ENCODE results near the gene KRT83.

The KRT83 gene

GRCh38 chr12:52342781-52343490 is 21.7 kb upstream of the KRT83 start:
- H3K4me3 ChIP-seq (ENCODE audit: low read length), result no peak overlapping the region
- H4K20me1 ChIP-seq (ENCODE audit: insufficient read depth, low read length), result no peaks in the 10 kb centered on the region
- H3K4me1 ChIP-seq (ENCODE audit: low read length), result no peaks in the 10 kb centered on the region
- H3K27me3 ChIP-seq (ENCODE audit: low read depth, low read length), result peaks cover 28% of the 10 kb centered on the region; the same call in 1 of the 2 replicates
- H3K4me2 ChIP-seq (ENCODE audit: low read length), result no peak overlapping the region
- H2AFZ ChIP-seq (ENCODE audit: low read depth, low read length), result no peak overlapping the region
- H3K36me3 ChIP-seq (replicated peaks; ENCODE audit: low read depth, low read length), result no peaks in the 10 kb centered on the region
- no peaks in the 10 kb centered on the region for H3K79me2 ChIP-seq (ENCODE audit: low read length)
- no peak for TF ChIP-seq EZH2phosphoT487 (IDR thresholded peaks at IDR 0.05; ENCODE audit: low read depth)
- TF ChIP-seq CTCF (IDR thresholded peaks at IDR 0.05; ENCODE audit: low read depth, low read length), result no peak
- H3K9ac ChIP-seq (ENCODE audit: low read length), result no peak overlapping the region
- no peaks in the 10 kb centered on the region for H3K9me3 ChIP-seq (ENCODE audit: insufficient read depth, low read length)
- H3K27ac ChIP-seq (ENCODE audit: low read length), result no peak overlapping the region

GRCh38 chr12:52341066-52341580 is 19.9 kb upstream of the KRT83 start:
- H3K9me3 ChIP-seq (ENCODE audit: insufficient read depth, low read length), result no peaks in the 10 kb centered on the region
- no peak overlapping the region for H2AFZ ChIP-seq (ENCODE audit: low read depth, low read length)
- no peak overlapping the region for H3K4me3 ChIP-seq (ENCODE audit: low read length)
- H3K36me3 ChIP-seq (replicated peaks; ENCODE audit: low read depth, low read length), result no peaks in the 10 kb centered on the region
- no peaks in the 10 kb centered on the region for H3K79me2 ChIP-seq (ENCODE audit: low read length)
- H3K27ac ChIP-seq (ENCODE audit: low read length), result no peak overlapping the region
- H3K4me1 ChIP-seq (ENCODE audit: low read length), result no peaks in the 10 kb centered on the region
- TF ChIP-seq EZH2phosphoT487 (IDR thresholded peaks at IDR 0.05; ENCODE audit: low read depth) (no peak), CTCF (IDR thresholded peaks at IDR 0.05; ENCODE audit: low read depth, low read length) (no peak)
- no peaks in the 10 kb centered on the region for H4K20me1 ChIP-seq (ENCODE audit: insufficient read depth, low read length)
- H3K27me3 ChIP-seq (ENCODE audit: low read depth, low read length), result peaks cover 40% of the 10 kb centered on the region
- H3K4me2 ChIP-seq (ENCODE audit: low read length), result no peak overlapping the region
- H3K9ac ChIP-seq (ENCODE audit: low read length), result no peak overlapping the region

GRCh38 chr12:52338241-52338960 is 17.2 kb upstream of the KRT83 start:
- TF ChIP-seq EZH2phosphoT487 (IDR thresholded peaks at IDR 0.05; ENCODE audit: low read depth) (no peak), CTCF (IDR thresholded peaks at IDR 0.05; ENCODE audit: low read depth, low read length) (no peak)
- no peaks in the 10 kb centered on the region for H3K9me3 ChIP-seq (ENCODE audit: insufficient read depth, low read length)
- no peaks in the 10 kb centered on the region for H4K20me1 ChIP-seq (ENCODE audit: insufficient read depth, low read length)
- H3K4me3 ChIP-seq (ENCODE audit: low read length), result no peak overlapping the region
- no peaks in the 10 kb centered on the region for H3K4me1 ChIP-seq (ENCODE audit: low read length)
- H3K27me3 ChIP-seq (ENCODE audit: low read depth, low read length), result peaks cover 45% of the 10 kb centered on the region
- H3K9ac ChIP-seq (ENCODE audit: low read length), result no peak overlapping the region
- H3K36me3 ChIP-seq (replicated peaks; ENCODE audit: low read depth, low read length), result no peaks in the 10 kb centered on the region
- no peaks in the 10 kb centered on the region for H3K79me2 ChIP-seq (ENCODE audit: low read length)
- no peak overlapping the region for H3K27ac ChIP-seq (ENCODE audit: low read length)
- no peak overlapping the region for H3K4me2 ChIP-seq (ENCODE audit: low read length)
- H2AFZ ChIP-seq (ENCODE audit: low read depth, low read length), result no peak overlapping the region

- no peak overlapping the region for H3K9ac ChIP-seq (ENCODE audit: low read length)
- H3K4me2 ChIP-seq (ENCODE audit: low read length), result no peak overlapping the region
- no peaks in the 10 kb centered on the region for H3K79me2 ChIP-seq (ENCODE audit: low read length)
- H4K20me1 ChIP-seq (ENCODE audit: insufficient read depth, low read length), result no peaks in the 10 kb centered on the region
- no peak overlapping the region; the same call in 1 of the 2 replicates for H3K4me3 ChIP-seq (ENCODE audit: low read length)
- no peak overlapping the region for H3K27ac ChIP-seq (ENCODE audit: low read length)
- TF ChIP-seq CTCF (IDR thresholded peaks at IDR 0.05; ENCODE audit: low read depth, low read length), result no peak
- H3K4me1 ChIP-seq (ENCODE audit: low read length), result no peaks in the 10 kb centered on the region
- H2AFZ ChIP-seq (ENCODE audit: low read depth, low read length), result no peak overlapping the region
- no peaks in the 10 kb centered on the region for H3K9me3 ChIP-seq (ENCODE audit: insufficient read depth, low read length)
- H3K36me3 ChIP-seq (replicated peaks; ENCODE audit: low read depth, low read length), result no peaks in the 10 kb centered on the region
- H3K27me3 ChIP-seq (ENCODE audit: low read depth, low read length), result peaks cover 33% of the 10 kb centered on the region
Observed at GRCh38 chr12:52337054-52337453, 15.9 kb upstream of the KRT83 start.
